Measurements from ENCODE around the gene RUNX1.
"Not testable (repeated sequence)": the region's sequence is repeated elsewhere in the genome, so short reads cannot be mapped to it uniquely, and the experiment has no call there.

Gene RUNX1

DNA sequence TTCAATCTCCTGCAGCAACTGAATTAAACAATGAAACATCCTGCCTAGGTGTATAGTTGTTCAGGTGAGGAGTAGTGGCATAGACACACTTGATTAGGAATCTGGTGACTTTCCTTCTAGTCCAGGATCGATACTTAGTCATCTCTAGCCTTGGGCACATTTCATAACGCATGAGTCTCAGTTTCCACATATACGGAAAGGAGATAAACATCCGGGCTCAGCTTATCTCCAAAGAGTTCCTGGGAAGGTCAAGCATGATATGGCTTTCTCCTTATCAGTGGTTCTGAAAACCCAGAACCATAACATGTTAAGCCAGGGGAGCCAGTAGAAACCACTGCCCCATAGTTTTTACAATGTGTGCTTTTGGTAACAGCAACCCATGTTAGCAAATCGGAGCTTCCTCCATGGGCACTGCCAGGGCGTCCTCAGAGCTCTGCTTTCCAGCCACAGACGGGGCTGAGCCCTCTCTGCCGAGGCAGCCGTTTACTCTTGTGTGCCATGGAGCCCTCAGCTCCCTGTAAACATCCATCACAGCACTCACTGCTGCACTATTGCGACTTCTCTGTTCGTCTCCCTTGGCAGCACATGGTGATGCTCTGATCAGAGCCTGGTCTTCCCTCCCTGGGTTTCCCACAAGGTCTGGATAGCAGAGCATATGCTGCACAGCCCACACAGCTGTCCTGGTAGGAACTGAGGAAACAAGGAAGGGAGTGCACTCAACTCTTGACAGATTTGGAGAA is 34.6 kb downstream of the RUNX1 start:
- no peak for DNase-seq

DNA sequence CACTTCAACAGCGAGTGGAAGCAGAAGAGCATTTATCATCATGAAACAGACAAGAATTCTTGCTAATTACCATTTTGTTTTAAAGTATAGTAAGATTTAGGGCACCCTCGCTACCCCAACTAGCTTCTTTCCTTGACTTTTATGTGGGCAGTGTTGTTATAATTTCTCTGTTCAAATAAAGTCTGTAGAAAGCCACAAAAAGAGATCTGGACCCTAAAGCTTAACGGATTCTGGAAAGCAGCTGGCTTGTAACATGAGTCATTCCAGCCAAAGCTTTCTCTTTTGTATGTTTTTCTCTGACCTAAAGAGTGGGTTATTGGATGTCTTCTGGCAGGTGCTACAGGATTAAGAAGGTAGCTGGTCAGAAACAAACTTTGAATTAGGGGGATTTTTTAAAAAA is 37.4 kb downstream of the RUNX1 start:
- DNase-seq, result no peak

GRCh38 chr21:35010447-35010846 is 38.7 kb downstream of the RUNX1 start:
- no peak for DNase-seq

DNA sequence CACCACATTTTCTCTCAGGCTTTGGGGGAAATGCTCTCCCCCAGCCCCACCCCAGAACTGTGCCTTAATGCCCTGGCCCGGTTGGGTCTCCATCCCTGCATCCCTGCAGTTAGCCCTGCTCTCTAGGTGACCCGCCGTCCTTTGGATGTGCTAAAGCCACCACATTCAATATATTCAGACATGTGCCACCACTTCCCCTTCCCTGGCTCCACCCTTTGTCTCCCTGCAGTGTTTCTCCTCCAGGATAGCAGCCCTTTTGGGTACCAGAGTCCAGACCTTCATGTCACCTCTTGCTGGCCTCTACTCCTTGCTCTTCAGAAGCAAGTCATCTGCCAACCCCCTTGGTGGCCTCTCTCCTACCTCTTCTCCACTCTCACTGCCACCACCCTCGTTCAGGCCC is 41.8 kb downstream of the RUNX1 start:
- DNase-seq, result no peak

- no peak for DNase-seq
Observed at GRCh38 chr21:35006771-35007170, 42.3 kb downstream of the RUNX1 start.

DNA sequence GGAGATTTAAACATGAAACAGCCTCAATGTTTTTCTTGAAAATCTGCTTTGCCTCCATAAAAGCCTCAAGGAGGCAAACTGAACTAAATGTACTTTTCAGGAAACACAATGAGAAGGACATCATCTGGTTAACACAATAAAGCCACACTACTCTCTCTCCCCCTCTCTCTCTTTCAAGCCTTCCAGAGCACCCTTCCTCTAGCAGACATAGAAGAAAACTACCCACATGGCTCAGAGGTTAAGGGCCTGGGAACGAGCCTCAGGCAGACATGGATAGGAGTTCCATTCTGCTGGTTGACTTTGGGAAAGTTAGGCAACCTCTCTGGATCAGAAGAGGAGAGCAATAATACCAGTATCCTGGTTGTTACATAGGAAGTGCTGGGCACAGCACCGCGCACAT is 42.9 kb downstream of the RUNX1 start:
- DNase-seq, result no peak

- DNase-seq, result no peak
Observed at GRCh38 chr21:35005560-35006224, 43.4 kb downstream of the RUNX1 start.

- no peak for DNase-seq
Observed at GRCh38 chr21:35005077-35005476, 44.0 kb downstream of the RUNX1 start.

- DNase-seq, result no peak
Observed at GRCh38 chr21:35004314-35004713, 44.8 kb downstream of the RUNX1 start.

DNA sequence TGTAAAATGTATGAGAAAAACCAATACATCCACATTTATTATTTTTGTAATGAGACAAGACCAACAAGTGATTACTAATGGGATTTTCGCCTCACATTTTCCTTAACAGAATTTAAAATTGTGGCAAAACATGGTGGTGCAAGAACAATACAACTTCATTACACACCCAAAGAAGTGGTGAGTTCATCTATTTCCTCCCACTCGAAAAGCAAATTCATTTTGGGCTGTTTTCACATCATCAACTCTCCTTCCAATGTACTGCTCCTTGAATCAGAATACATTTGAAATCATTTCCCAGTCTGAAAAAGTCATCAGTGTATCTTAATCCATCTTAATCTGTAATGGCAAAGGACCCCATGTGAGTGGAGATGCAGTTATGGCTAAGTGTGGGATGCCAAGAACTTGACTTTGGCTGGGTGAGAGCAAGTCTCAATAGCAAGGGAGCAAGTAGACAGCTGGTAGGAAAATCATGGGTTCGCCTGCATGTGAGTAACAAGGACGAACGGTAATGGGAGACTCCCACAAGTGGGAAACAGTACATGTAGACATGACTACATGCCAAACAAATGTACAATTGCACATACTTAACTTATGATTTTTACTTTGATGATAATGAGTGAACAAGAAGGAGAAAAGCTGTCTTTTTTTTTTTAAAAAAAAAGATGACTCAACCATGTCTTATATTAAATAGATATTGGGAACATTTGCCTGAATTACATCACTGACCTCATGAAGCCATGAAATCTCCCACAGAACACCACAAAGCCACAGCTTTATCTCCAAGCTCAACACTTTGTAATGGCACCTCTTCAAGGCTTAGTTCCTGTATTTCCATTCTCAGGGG is 46.0 kb downstream of the RUNX1 start:
- DNase-seq, result no peak

- DNase-seq, result no peak
Observed at GRCh38 chr21:34999397-34999941, 49.6 kb downstream of the RUNX1 start.

DNA sequence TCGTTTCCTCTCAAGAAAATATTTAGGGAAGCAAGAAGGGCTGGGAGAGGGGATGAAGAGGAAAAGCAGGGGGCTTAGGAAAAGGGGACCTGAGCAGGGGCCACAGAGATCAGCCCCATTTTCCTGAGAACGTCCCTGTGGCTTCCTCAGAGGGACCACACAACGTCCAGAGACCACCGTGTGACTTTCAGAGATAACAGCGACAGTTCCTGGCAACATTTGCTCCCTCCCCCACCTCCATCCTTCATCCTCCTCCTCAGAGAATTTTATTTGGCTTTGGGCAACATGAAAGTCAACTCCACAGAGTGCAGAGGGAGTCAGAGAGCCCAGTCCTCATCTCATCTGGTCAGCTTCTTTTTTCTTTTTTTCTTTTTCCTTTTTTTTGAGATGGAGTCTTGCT is 50.9 kb downstream of the RUNX1 start:
- DNase-seq, result no peak

DNA sequence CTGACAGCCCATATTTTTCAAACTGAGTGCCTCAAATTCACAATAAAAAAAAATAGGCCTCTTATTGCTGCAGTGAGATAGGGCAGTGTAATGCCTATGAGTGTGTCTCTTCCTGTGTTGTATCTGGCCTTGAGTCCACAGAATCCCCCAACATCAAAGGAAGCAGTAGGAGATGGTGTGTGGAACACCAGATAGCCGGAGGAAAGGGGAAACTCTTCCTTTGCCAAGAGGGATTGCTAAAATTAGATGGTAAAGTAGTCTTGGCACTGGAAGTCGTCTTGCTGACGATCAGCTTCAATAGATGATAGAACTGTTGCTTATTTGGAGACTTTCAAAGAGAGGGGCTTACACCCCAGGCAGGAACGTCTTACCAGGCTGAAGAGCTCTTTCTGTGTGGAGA is 51.8 kb downstream of the RUNX1 start:
- DNase-seq, result no peak

GRCh38 chr21:34996304-34997101 is 52.6 kb downstream of the RUNX1 start:
- no peak for DNase-seq

- no peak for DNase-seq
Observed at GRCh38 chr21:34995979-34996303, 53.2 kb downstream of the RUNX1 start.

DNA sequence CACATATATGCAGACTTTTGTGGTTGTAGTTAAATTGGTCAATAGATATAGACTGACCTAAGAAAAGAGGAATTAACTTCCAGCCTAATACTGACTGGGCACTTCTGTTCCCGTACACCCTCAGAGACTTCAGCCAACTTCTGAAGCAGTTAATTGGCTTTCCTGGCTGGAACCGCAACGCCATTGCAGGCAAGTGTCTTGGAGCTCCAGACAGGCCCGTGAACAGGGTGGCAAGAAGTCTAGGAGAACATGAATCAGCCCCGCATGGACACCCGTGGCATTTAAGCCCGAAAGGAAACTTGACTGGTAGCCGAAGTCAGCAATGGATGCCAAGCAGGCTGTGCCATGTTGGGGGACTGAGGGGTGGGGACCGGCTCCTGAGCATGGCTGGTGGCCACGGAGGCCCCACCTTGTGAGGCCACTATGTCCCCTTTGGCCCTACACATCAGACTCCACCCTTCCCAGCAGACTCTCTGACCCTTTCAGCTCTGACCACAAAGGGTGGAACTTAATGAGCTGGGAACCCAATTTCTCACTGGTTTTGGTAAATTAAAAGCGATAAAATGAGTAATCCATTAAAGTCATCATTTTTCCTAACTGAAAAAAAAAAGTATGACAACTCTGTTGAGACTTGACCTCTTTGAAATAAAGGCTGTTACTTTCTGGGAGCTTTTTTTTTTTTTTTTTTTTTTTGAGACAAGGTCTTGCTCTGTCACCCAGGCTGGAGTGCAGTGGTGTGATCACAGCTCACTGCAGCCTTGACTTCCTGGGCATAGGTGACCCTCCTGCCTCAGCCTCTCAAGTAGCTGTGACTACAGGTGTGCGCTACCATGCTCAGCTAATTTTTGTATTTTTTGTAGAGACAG is 54.1 kb downstream of the RUNX1 start:
- DNase-seq, result no peak

- not testable (repeated sequence) for DNase-seq
Observed at GRCh38 chr21:34993521-34993921, 55.6 kb downstream of the RUNX1 start.

- no peak for DNase-seq
Observed at GRCh38 chr21:34992736-34993398, 56.2 kb downstream of the RUNX1 start.

GRCh38 chr21:34992180-34992579 is 56.9 kb downstream of the RUNX1 start:
- no peak for DNase-seq

DNA sequence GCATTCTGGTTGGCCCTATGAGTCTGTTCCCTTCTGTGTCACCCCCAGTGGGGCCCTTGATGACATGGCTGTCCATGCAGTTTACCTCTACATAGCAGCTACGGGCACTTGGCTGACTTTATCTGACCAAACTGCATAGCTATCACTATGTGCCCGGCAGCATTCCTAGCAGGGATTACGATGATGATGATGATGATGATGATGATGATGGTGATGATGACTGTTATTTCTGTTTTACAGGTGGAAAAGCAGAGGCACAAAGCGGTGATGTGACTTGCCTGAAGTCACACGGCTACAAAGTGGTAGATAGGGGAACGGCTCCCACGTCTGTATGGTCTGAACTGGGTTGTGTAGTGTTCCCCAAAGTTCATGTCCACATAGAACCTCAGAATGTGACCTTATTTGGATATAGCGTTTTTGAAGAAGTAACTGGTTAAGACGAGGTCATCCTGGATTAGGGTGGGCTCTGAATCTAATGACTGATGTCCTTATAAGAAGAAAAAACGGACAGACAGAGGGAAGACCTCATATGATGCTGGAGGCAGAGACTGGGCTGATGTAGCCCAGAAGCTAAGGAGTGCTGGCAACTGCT is 57.6 kb downstream of the RUNX1 start:
- no peak for DNase-seq

DNA sequence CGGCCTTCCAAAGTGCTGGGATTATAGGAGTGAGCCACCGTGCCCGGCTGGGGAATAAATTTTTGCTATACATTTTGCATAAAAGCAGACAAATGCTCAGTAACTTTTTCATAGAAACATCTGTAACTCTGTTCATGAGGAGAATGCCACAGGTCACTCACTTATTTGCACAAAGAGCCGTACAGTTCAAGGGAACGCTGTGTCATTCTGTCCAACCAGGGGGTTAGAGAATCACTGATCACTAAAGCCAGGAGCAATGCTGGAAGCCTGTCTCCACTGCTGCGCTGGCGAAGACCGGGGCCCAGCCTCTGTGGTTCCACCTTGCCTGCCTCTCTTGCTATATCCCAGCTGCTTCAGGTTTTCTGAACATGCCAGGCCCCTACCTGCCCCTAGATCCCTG is 58.3 kb downstream of the RUNX1 start:
- DNase-seq, result no peak
